ENCODE measurements around the gene CTNNA3. TPM values are rescaled to one million over a fixed set of nuclear protein-coding genes. Genes with fewer than 3 reads are reported as not detected.
A peak's percentile ranks its signal among the peaks of the same experiment; 100 is the strongest.

CTNNA3 gene
- total RNA-seq, 1 donor = not detected

DNA sequence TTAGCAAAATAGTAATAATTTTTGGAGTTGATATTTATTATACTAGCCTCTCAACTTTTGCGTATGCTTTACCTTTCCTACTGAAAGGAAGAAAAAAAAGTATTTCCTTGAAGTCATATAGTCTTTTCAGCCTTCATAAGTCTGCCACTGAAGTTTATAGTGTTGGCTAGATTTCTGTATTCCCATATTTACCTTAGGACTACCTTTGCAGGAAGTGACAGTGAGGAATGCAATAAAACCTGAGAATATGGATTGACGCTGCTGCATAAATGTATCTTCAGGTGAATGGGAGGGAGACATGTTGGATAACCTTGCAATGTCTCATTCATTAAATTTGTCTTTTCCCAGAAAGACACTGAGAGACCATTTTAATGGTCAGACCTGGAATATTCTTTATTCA is 776.7 kb downstream of the CTNNA3 start:
- no peak overlapping the region for H3K4me2 ChIP-seq (ENCODE audit: insufficient read depth, low read length)
- H3K36me3 ChIP-seq (ENCODE audit: insufficient read depth, low read length) = no peaks in the 10 kb centered on the region
- no peaks in the 10 kb centered on the region for H3K79me2 ChIP-seq (ENCODE audit: insufficient read depth, low read length)
- no peaks in the 10 kb centered on the region for H3K9me3 ChIP-seq (ENCODE audit: low read depth, low read length)
- H2AFZ ChIP-seq (ENCODE audit: low read length) = no peak overlapping the region
- no peak overlapping the region for H3K27ac ChIP-seq (ENCODE audit: low read depth, low read length)
- no peak overlapping the region for H3K4me3 ChIP-seq (ENCODE audit: insufficient read depth, low read length)
- no peaks in the 10 kb centered on the region for H4K20me1 ChIP-seq (ENCODE audit: insufficient read depth, low read length)
- DNase-seq (ENCODE audit: insufficient read length, low spot score, missing footprints) = no peak
- TF ChIP-seq CTCF (IDR thresholded peaks at IDR 0.05; ENCODE audit: extremely low read depth, low read depth, low read length) = no peak
- no peaks in the 10 kb centered on the region for H3K4me1 ChIP-seq (ENCODE audit: insufficient read depth, low read length)
- H3K27me3 ChIP-seq (ENCODE audit: insufficient read depth, low read length) = no peaks in the 10 kb centered on the region

- Histone ChIP-seq H2AFZ (ENCODE audit: low read length) (no peak overlapping the region), H3K4me3 (ENCODE audit: insufficient read depth, low read length) (no peak overlapping the region), H3K27me3 (ENCODE audit: insufficient read depth, low read length) (no peaks in the 10 kb centered on the region), H3K79me2 (ENCODE audit: insufficient read depth, low read length) (no peaks in the 10 kb centered on the region), H3K36me3 (ENCODE audit: insufficient read depth, low read length) (no peaks in the 10 kb centered on the region), H4K20me1 (ENCODE audit: insufficient read depth, low read length) (no peaks in the 10 kb centered on the region), H3K9me3 (ENCODE audit: low read depth, low read length) (no peaks in the 10 kb centered on the region), H3K4me1 (ENCODE audit: insufficient read depth, low read length) (no peaks in the 10 kb centered on the region), H3K4me2 (ENCODE audit: insufficient read depth, low read length) (no peak overlapping the region), H3K27ac (ENCODE audit: low read depth, low read length) (no peak overlapping the region)
- TF ChIP-seq CTCF (IDR thresholded peaks at IDR 0.05; ENCODE audit: extremely low read depth, low read depth, low read length) = no peak
- peak; percentile 35 for DNase-seq (ENCODE audit: insufficient read length, low spot score, missing footprints)
Observed at GRCh38 chr10:66917104-66917503, 778.9 kb downstream of the CTNNA3 start.

- no peak for TF ChIP-seq CTCF (IDR thresholded peaks at IDR 0.05; ENCODE audit: extremely low read depth, low read depth, low read length)
- peak; percentile 13 for DNase-seq (ENCODE audit: insufficient read length, low spot score, missing footprints)
- H3K36me3 ChIP-seq (ENCODE audit: insufficient read depth, low read length) = no peaks in the 10 kb centered on the region
Observed at GRCh38 chr10:66916030-66916429, 780.0 kb downstream of the CTNNA3 start.

DNA sequence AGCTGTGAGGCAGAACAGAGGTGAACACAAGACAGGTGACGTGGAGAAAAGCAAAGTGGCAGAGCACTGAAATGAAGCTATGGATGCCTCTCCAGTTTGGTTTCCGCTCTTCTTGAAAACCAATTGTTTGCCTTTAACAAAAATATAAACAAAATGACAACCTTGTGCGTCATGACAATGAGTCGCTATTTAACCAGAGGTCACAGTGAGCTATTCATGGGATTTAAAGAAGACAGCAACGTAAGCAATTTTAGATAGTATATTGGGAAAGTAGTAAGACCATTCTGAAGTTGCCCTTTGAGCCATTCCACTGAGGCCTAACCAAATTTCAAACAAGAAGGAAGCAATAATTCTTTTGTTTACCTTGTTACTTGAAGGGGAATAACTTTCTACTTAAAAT is 785.3 kb downstream of the CTNNA3 start:
- Histone ChIP-seq H3K27ac (ENCODE audit: low read depth, low read length) (no peak overlapping the region), H3K4me3 (ENCODE audit: insufficient read depth, low read length) (no peak overlapping the region), H4K20me1 (ENCODE audit: insufficient read depth, low read length) (no peaks in the 10 kb centered on the region), H3K9me3 (ENCODE audit: low read depth, low read length) (no peaks in the 10 kb centered on the region), H3K27me3 (ENCODE audit: insufficient read depth, low read length) (no peaks in the 10 kb centered on the region), H3K4me1 (ENCODE audit: insufficient read depth, low read length) (no peaks in the 10 kb centered on the region), H3K36me3 (ENCODE audit: insufficient read depth, low read length) (no peaks in the 10 kb centered on the region), H3K4me2 (ENCODE audit: insufficient read depth, low read length) (no peak overlapping the region), H2AFZ (ENCODE audit: low read length) (no peak overlapping the region), H3K79me2 (ENCODE audit: insufficient read depth, low read length) (no peaks in the 10 kb centered on the region)
- TF ChIP-seq CTCF (IDR thresholded peaks at IDR 0.05; ENCODE audit: extremely low read depth, low read depth, low read length) = no peak
- DNase-seq (ENCODE audit: insufficient read length, low spot score, missing footprints) = no peak

More at GRCh38 chr10:66916030-66916429, 780.0 kb downstream of the CTNNA3 start:
- no peaks in the 10 kb centered on the region for H3K9me3 ChIP-seq (ENCODE audit: low read depth, low read length)
- no peaks in the 10 kb centered on the region for H4K20me1 ChIP-seq (ENCODE audit: insufficient read depth, low read length)
- no peak overlapping the region for H3K27ac ChIP-seq (ENCODE audit: low read depth, low read length)
- H3K79me2 ChIP-seq (ENCODE audit: insufficient read depth, low read length) = no peaks in the 10 kb centered on the region
- no peak overlapping the region for H3K4me2 ChIP-seq (ENCODE audit: insufficient read depth, low read length)
- H3K4me3 ChIP-seq (ENCODE audit: insufficient read depth, low read length) = no peak overlapping the region
- no peak overlapping the region for H2AFZ ChIP-seq (ENCODE audit: low read length)
- no peaks in the 10 kb centered on the region for H3K4me1 ChIP-seq (ENCODE audit: insufficient read depth, low read length)
- H3K27me3 ChIP-seq (ENCODE audit: insufficient read depth, low read length) = no peaks in the 10 kb centered on the region

Measured in osteoblast (primary cell).